ENCODE measurements around the gene PCDHAC2.

Gene PCDHAC2

GRCh38 chr5:141010047-141010793 is 43.9 kb downstream of the PCDHAC2 start:
- no peak for DNase-seq (ENCODE audit: extremely low read depth, low read depth)
- no peak for TF ChIP-seq CTCF (IDR thresholded peaks at IDR 0.05; ENCODE audit: low read depth, low read length)

- no peak for DNase-seq (ENCODE audit: extremely low read depth, low read depth)
Observed at GRCh38 chr5:141017943-141018342, 51.7 kb downstream of the PCDHAC2 start.

More at GRCh38 chr5:141017943-141018342, 51.7 kb downstream of the PCDHAC2 start:
- TF ChIP-seq CTCF (IDR thresholded peaks at IDR 0.05; ENCODE audit: low read depth, low read length): no peak

All from AG09319 (cell line).